Pancreas (tissue), 10 donors: ENCODE measurements around the gene TAF5. TPM values are rescaled to one million over a fixed set of nuclear protein-coding genes. Genes with fewer than 3 reads are reported as not detected.
"Not testable (repeated sequence)": the region's sequence is repeated elsewhere in the genome, so short reads cannot be mapped to it uniquely, and the experiment has no call there.

Source experiments
- ATAC-seq, 4 donors: fragments of 200-7000 bp; cut with Tn5 transposase; one replicate each; pipeline versions ENCODE4 v1.8.0 to v1.9.1; 2020; ENCODE audit warnings: mild to moderate bottlenecking in 4 of 4, moderate library complexity in 4 of 4
- DNase-seq, 6 donors: peaks; one replicate each; pipeline ENCODE4 v3.0.0-alpha.2; 2020
- FAIRE-seq: peaks from 2 replicates; lab custom pipeline; 2012; peaks lifted over from hg19 to GRCh38; lab: Jason Lieb, UNC
- H3K27ac ChIP-seq, 4 donors: fragments of 200-600 bp; sonication (generic); 1 replicate in 3 of 4; 2 replicates in 1 of 4; pipeline versions ENCODE4 v1.5.0 to v1.8.0; 2020
- H3K27me3 ChIP-seq, 4 donors: fragments of 200-600 bp; one replicate each; pipeline ENCODE4 v1.8.0; 2021
- H3K36me3 ChIP-seq, 3 donors: fragments of 200-600 bp; sonication (generic) in 1 of 3; one replicate each; pipeline versions ENCODE4 v1.5.0 to v1.8.0; 2020 to 2021
- H3K4me1 ChIP-seq, 3 donors: fragments of 200-600 bp; one replicate each; pipeline ENCODE4 v1.8.0; 2021
- H3K4me3 ChIP-seq, 4 donors: fragments of 200-600 bp; sonication (generic) in 2 of 4; one replicate each; pipeline versions ENCODE4 v1.5.0 to v1.8.0; 2020 to 2021
- H3K9me3 ChIP-seq, 4 donors: fragments of 200-600 bp; one replicate each; pipeline ENCODE4 v1.8.0; 2021
- CTCF ChIP-seq, 4 donors: fragments of 200-600 bp; sonication (generic) in 3 of 4; IDR thresholded peaks; one replicate each; pipeline versions ENCODE4 v1.5.0 to v1.8.0; 2021; ENCODE audit warnings: antibody characterized with exemption in 4 of 4
- WGBS, 2 donors: extraction: QIAGEN DNeasy Blood & Tissue Kit; methylation state at CpG; one replicate each; pipeline ENCODE4 v1.1.7; 2013; 5-methylcytosine and 5-hydroxymethylcytosine counted together
- intact Hi-C, 3 donors: fragments of 100-400 bp; cut with DNase I; formaldehyde crosslinking; loops; one replicate each; pipeline versions ENCODE4 v1.11.1 to v1.14.2; 2022
- polyA plus RNA-seq, 2 donors: library from polyadenylated mRNA; stranded (reverse); fragments of 200-250 nt; gene quantifications; one replicate each; pipeline ENCODE4 v1.2.3, GENCODE V29; 2013
- total RNA-seq, 6 donors: library from RNA; stranded (reverse); fragmentation: NEBNext Ultra II Directional in 4 of 6; extraction: Animal tissue kit (Norgen Biotek cat#: 25700) in 4 of 6; gene quantifications; one replicate each; pipeline versions ENCODE4 v1.2.1 to v1.2.4, GENCODE V29; 2021 to 2023
- donor health status: healthy with polysubstance abuse.
- donor health status: DM: no; HTN: no; CAD: no; lungs with moderate emphysema.
- donor health status: DM: no; HTN: no; CAD: no.
- donor health status: control.
- donor health status: control.
- donor health status: Bipolar disorder and iron deficiency.
- donor health status: DM: yes; HTN: yes; CAD: no.
- donor health status: DM: no; HTN: no; CAD: no.
- donor health status: DM: no; HTN: no; CAD: no.
- donor health status: DM: yes; HTN: yes; CAD: no.

The TAF5 gene
- total and polyA plus RNA-seq, 8 donors: 1.3 to 2.6 (median 1.9) TPM

- FAIRE-seq: no peak
- Histone ChIP-seq H3K4me1 (peaks cover 0 to 6% (median 0%) of the 10 kb centered on the region in 3 donors), H3K4me3 (peak overlapping the region; percentile 67 to 92 (median 84)), H3K9me3 (no peaks in the 10 kb centered on the region), H3K27me3 (no peaks in the 10 kb centered on the region), H3K27ac (peak overlapping the region; percentile 35 to 69 (median 54)), H3K36me3 (peaks cover 0 to 6% (median 0%) of the 10 kb centered on the region in 3 donors)
- TF ChIP-seq CTCF (IDR thresholded peaks at IDR 0.05): no peak
- intact Hi-C loops: no loop called here
- no peak for DNase-seq
- 50 to 51% methylated on average over 10 to 16 of the region's 16 CpGs for whole genome bisulfite sequencing, 2 donors
- no peak for ATAC-seq
Observed at GRCh38 chr10:103350175-103350516, 17.6 kb upstream of the TAF5 start.

GRCh38 chr10:103350517-103351260 is 17.1 kb upstream of the TAF5 start, which contains the start of gene PCGF6:
Gene PCGF6 (minus strand): TSS chr10:103351140. CDS start chr10:103351066, 74 bp downstream.
- FAIRE-seq (no peak), ATAC-seq (peak; percentile 96 to 99 (median 98)), DNase-seq (peak; percentile 76 to 94 (median 82))
- peaks cover 0 to 6% (median 0%) of the 10 kb centered on the region in 3 donors for H3K4me1 ChIP-seq
- peak within 1 kb of the TSS; percentile 35 to 69 (median 54) for H3K27ac ChIP-seq
- H3K9me3 ChIP-seq: no peaks in the 10 kb centered on the region
- peak within 1 kb of the TSS; percentile 67 to 92 (median 84) for H3K4me3 ChIP-seq
- intact Hi-C loops: no loop called here
- WGBS, 2 donors: 0% methylated on average over 66 to 82 of the region's 82 CpGs
- peaks cover 0 to 6% (median 0%) of the 10 kb centered on the region in 3 donors for H3K36me3 ChIP-seq
- no peaks in the 10 kb centered on the region for H3K27me3 ChIP-seq
- TF ChIP-seq CTCF (IDR thresholded peaks at IDR 0.05): no peak

GRCh38 chr10:103353281-103353680 is 14.5 kb upstream of the TAF5 start:
- no peak overlapping the region for H3K27ac ChIP-seq
- H3K9me3 ChIP-seq: no peaks in the 10 kb centered on the region
- FAIRE-seq: no peak
- intact Hi-C loops: no loop called here
- WGBS, 2 donors: 27 to 35% methylated on average over 2 of the region's 2 CpGs
- DNase-seq: no peak
- ATAC-seq: no peak
- no peak for TF ChIP-seq CTCF (IDR thresholded peaks at IDR 0.05)
- H3K36me3 ChIP-seq: no peaks in the 10 kb centered on the region
- H3K27me3 ChIP-seq: no peaks in the 10 kb centered on the region
- H3K4me3 ChIP-seq: no peak overlapping the region
- H3K4me1 ChIP-seq: peaks cover 0 to 6% (median 0%) of the 10 kb centered on the region in 3 donors

- H3K27ac ChIP-seq, FAIRE-seq, H3K4me1 ChIP-seq, H3K27me3 ChIP-seq, H3K4me3 ChIP-seq, H3K9me3 ChIP-seq, DNase-seq, intact Hi-C loops, ATAC-seq, H3K36me3 ChIP-seq: not testable (repeated sequence)
- WGBS, 2 donors: 87 to 93% methylated on average over 4 of the region's 4 CpGs
Observed at GRCh38 chr10:103354567-103354966, 13.2 kb upstream of the TAF5 start.

- intact Hi-C loops: no loop called here
- Histone ChIP-seq H3K9me3 (no peaks in the 10 kb centered on the region), H3K27me3 (no peaks in the 10 kb centered on the region), H3K4me3 (no peak overlapping the region), H3K36me3 (no peaks in the 10 kb centered on the region), H3K4me1 (no peaks in the 10 kb centered on the region), H3K27ac (no peak overlapping the region)
- no peak for TF ChIP-seq CTCF (IDR thresholded peaks at IDR 0.05)
- no peak for FAIRE-seq
- ATAC-seq: no peak
- 67 to 75% methylated on average over 5 of the region's 5 CpGs for WGBS, 2 donors
- DNase-seq: no peak
Observed at GRCh38 chr10:103355906-103356599, 11.7 kb upstream of the TAF5 start.

GRCh38 chr10:103359493-103359892 is 8.3 kb upstream of the TAF5 start:
- H3K9me3 ChIP-seq, FAIRE-seq, DNase-seq, H3K36me3 ChIP-seq, ATAC-seq, H3K4me3 ChIP-seq, H3K4me1 ChIP-seq, intact Hi-C loops, H3K27ac ChIP-seq, H3K27me3 ChIP-seq: not testable (repeated sequence)
- WGBS, 2 donors: 87 to 96% methylated on average over 4 of the region's 4 CpGs

- FAIRE-seq, DNase-seq, H3K36me3 ChIP-seq, H3K27me3 ChIP-seq, intact Hi-C loops, H3K4me1 ChIP-seq, H3K27ac ChIP-seq, H3K9me3 ChIP-seq, ATAC-seq, H3K4me3 ChIP-seq: not testable (repeated sequence)
- 92 to 95% methylated on average over 9 of the region's 9 CpGs for WGBS, 2 donors
Observed at GRCh38 chr10:103360791-103361190, 7.0 kb upstream of the TAF5 start.
